ENCODE measurements around the gene FBLN1. TPM values are rescaled to one million over a fixed set of nuclear protein-coding genes. Genes with fewer than 3 reads are reported as not detected.
"Not testable (repeated sequence)": the region's sequence is repeated elsewhere in the genome, so short reads cannot be mapped to it uniquely, and the experiment has no call there.

FBLN1 gene
- total RNA-seq, 1 donor from 2014 or later: 0.40 TPM

GRCh38 chr22:45475851-45476514 is 26.7 kb upstream of the FBLN1 start:
- no peak for DNase-seq (ENCODE audit: low read depth in 2 of 2)

GRCh38 chr22:45476814-45477213 is 25.9 kb upstream of the FBLN1 start:
- no peak for DNase-seq (ENCODE audit: low read depth in 2 of 2)

- DNase-seq (ENCODE audit: low read depth in 2 of 2): no peak
These were observed 25.1 kb upstream of the FBLN1 start for GRCh38 chr22:45477366-45478107.

- no peak for DNase-seq (ENCODE audit: low read depth in 2 of 2)
These were observed 24.4 kb upstream of the FBLN1 start for GRCh38 chr22:45478108-45478771.

GRCh38 chr22:45480717-45481116 is 22.0 kb upstream of the FBLN1 start:
- no peak for DNase-seq (ENCODE audit: low read depth in 2 of 2)

GRCh38 chr22:45481661-45482060 is 21.0 kb upstream of the FBLN1 start:
- no peak for DNase-seq (ENCODE audit: low read depth in 2 of 2)

- DNase-seq (ENCODE audit: low read depth in 2 of 2): no peak
These were observed 20.5 kb upstream of the FBLN1 start for GRCh38 chr22:45482169-45482568.

GRCh38 chr22:45483319-45483718 is 19.4 kb upstream of the FBLN1 start:
- no peak for DNase-seq (ENCODE audit: low read depth in 2 of 2)

GRCh38 chr22:45483918-45484499 is 18.7 kb upstream of the FBLN1 start:
- DNase-seq (ENCODE audit: low read depth in 2 of 2): no peak

GRCh38 chr22:45484742-45485141 is 17.9 kb upstream of the FBLN1 start:
- DNase-seq (ENCODE audit: low read depth in 2 of 2): no peak

- DNase-seq (ENCODE audit: low read depth in 2 of 2): no peak
These were observed 17.4 kb upstream of the FBLN1 start for GRCh38 chr22:45485261-45485660.

- no peak for DNase-seq (ENCODE audit: low read depth in 2 of 2)
These were observed 13.8 kb upstream of the FBLN1 start for GRCh38 chr22:45488764-45489370.

GRCh38 chr22:45490836-45491235 is 11.8 kb upstream of the FBLN1 start:
- DNase-seq (ENCODE audit: low read depth in 2 of 2): no peak

- no peak for DNase-seq (ENCODE audit: low read depth in 2 of 2)
These were observed 10.8 kb upstream of the FBLN1 start for GRCh38 chr22:45491841-45492240.

- DNase-seq (ENCODE audit: low read depth in 2 of 2): no peak
These were observed 9.4 kb upstream of the FBLN1 start for GRCh38 chr22:45493286-45493771.

- not testable (repeated sequence) for DNase-seq (ENCODE audit: low read depth in 2 of 2)
These were observed 8.4 kb upstream of the FBLN1 start for GRCh38 chr22:45494306-45494705.

- not testable (repeated sequence) for DNase-seq (ENCODE audit: low read depth in 2 of 2)
These were observed 7.1 kb upstream of the FBLN1 start for GRCh38 chr22:45495616-45496015.

- DNase-seq (ENCODE audit: low read depth in 2 of 2): peak in 1 of 2 donors; percentile 69
These were observed 6.2 kb upstream of the FBLN1 start for GRCh38 chr22:45496451-45496941.

- DNase-seq (ENCODE audit: low read depth in 2 of 2): peak; percentile 24 to 28
These were observed 5.1 kb upstream of the FBLN1 start for GRCh38 chr22:45497351-45498145.

GRCh38 chr22:45499746-45500145 is 2.9 kb upstream of the FBLN1 start:
- no peak for DNase-seq (ENCODE audit: low read depth in 2 of 2)
